IPS-NIHi7 (cell line): ENCODE data around the gene PCDH1.

Experiments
- DNase-seq: peaks from one replicate; pipeline ENCODE4 v3.0.0; 2012; ENCODE audit warnings: mixed read lengths; ENCODE audit errors: extremely low spot score

PCDH1 gene

DNA sequence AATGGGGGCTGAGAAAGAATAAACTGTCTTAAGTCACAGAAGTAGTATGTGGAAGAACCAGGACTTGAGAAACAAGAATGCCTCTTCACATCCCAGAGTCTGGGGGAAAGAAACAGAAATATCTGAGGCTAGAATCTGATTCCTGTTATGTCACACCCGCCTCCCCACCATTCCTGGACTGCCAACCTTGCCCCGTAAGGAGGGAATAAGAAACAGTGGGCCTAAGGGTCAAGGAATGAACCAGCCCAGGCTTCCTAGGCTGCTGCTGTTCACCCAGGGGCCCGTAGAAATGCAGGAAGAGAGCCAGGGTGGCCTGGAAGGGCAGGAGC is 4.3 kb downstream of the PCDH1 start:
- no peak for DNase-seq

GRCh38 chr5:141872496-141873356 is 5.5 kb downstream of the PCDH1 start:
- DNase-seq: no peak

DNA sequence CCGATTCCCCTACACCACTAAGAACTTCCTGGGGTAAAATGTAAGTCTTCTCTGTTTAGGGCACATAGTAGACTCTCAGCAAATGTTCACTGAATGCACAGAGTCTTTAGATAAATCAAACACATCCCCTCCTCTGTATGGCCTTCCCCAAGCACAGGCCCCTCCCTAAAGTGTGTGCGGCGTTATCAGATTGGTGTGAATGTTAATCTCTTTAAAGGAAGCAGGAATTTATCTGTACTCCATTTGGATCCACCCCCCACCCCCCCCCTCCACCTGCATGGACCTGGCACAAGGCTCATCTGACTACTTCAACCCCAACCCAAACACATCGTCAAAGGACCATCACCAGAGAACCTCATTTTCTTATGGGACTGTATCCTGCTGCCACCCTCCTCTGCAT is 6.3 kb downstream of the PCDH1 start:
- DNase-seq: no peak

DNA sequence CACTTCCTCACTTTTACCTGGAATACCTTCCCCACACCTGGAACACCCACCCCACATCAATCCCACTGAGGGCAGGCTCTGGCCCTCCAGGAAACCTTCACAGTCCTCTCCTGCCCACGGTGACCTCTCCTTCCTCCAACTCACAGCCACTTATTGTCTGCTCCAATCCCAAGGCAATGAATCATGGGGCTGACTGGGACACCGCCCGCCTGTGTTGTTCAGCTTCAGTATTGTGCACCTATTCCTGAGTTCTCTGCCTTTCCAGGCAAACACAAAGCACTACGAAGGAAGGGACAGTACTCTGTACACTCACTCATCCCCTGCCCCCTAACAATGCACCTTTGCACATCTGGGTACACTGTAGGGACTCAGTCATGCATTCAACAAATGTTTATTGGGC is 7.3 kb downstream of the PCDH1 start:
- no peak for DNase-seq

- no peak for DNase-seq
Measured at GRCh38 chr5:141870228-141870627, 8.0 kb downstream of the PCDH1 start.

DNA sequence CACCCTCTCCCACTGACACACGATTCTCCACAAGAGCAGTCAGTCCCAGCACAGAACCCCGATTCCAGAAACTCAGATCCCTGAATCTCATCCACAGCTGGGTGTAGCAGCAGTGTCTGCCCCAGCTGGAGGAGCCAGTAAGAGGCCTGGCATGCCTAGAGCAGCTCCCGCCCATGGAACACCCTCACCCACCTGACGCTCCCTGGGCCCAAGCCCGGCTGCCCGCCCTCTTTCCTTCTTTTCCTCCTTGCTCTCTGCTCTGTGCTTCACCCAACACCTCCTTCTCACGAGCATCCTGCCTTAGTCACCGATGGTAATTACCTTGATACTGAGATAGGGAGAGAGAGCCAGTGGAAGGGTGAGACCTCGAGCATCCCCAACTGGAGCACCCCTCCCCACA is 8.7 kb downstream of the PCDH1 start:
- DNase-seq: no peak

GRCh38 chr5:141869040-141869439 is 9.2 kb downstream of the PCDH1 start:
- DNase-seq: no peak

DNA sequence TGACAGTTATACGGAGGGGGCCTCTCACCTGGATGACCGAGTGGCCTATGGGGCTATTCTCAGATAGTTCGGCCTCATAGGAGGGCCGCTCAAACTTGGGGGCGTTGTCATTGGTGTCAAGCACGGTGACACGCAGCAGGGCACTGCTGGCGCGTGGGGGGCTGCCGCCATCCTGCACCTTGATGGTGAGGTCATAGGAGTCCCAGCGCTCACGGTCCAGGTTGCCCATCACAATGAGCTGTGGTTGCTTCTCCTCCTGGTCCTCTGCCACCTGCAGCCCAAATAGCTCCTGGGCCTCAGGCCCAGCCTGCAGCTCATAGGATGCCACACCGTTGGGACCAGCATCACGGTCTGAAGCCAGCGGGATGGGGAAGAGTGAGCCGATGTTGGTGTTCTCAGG is 9.7 kb downstream of the PCDH1 start:
- DNase-seq: no peak

- no peak for DNase-seq
Measured at GRCh38 chr5:141867651-141868050, 10.6 kb downstream of the PCDH1 start.

- DNase-seq: no peak
Measured at GRCh38 chr5:141867139-141867538, 11.1 kb downstream of the PCDH1 start.

DNA sequence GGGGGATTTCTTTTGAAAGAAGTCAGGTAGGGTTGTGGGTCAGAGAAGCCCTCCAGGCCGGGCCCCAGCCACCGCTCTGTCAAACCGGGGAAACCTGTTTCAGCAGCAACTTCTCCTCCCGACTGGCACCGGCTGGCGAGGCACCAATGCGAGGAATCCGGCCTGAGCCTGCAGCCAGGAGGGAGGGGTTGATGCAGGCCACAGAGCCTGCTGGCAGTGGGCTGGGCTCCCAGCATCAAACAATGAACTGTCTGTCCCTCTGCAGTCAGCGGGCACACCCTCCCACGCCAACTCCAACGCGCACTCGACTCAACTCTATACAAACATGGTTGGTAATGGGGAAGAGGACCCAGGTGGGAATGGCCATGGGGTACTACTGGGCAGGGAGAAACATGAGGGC is 12.1 kb downstream of the PCDH1 start:
- DNase-seq: no peak

GRCh38 chr5:141865406-141865805 is 12.8 kb downstream of the PCDH1 start:
- no peak for DNase-seq

GRCh38 chr5:141864371-141865370 is 13.5 kb downstream of the PCDH1 start:
- DNase-seq: no peak

DNA sequence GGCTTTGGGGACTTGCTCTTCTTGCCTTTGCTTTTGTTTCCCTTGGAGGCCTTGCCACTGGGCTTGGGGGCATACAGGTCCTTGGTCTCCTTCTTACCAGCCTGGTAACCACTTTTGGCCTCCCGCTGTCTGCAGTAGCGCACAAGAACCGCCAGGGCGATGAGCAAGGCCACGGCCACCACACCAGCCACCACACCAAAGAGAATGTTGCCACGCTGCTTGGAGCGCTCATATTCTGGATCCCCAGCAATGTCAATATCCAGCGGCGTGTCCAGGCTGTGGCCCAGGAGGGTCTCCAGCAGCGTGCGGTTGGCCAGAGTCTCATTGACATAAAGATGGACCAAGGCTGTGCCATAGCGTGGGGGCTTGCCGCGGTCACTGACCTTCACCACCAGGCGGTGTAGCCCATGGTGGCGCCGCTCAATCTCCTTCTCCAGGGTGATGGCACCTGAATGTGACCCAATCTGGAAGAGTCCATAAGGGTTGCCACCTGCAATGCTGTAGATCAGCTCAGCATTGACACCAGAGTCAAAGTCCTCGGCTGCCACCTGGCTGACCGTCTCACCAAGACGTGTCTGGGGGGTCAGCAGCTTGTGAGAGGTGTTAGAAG is 14.5 kb downstream of the PCDH1 start:
- no peak for DNase-seq

- DNase-seq: no peak
Measured at GRCh38 chr5:141862936-141863543, 15.2 kb downstream of the PCDH1 start.

- DNase-seq: no peak
Measured at GRCh38 chr5:141861194-141861593, 17.0 kb downstream of the PCDH1 start.

GRCh38 chr5:141858079-141858765 is 20.0 kb downstream of the PCDH1 start:
- DNase-seq: peak; percentile 76

GRCh38 chr5:141857226-141857625 is 21.0 kb downstream of the PCDH1 start:
- no peak for DNase-seq

GRCh38 chr5:141856037-141856790 is 22.0 kb downstream of the PCDH1 start:
- DNase-seq: no peak

DNA sequence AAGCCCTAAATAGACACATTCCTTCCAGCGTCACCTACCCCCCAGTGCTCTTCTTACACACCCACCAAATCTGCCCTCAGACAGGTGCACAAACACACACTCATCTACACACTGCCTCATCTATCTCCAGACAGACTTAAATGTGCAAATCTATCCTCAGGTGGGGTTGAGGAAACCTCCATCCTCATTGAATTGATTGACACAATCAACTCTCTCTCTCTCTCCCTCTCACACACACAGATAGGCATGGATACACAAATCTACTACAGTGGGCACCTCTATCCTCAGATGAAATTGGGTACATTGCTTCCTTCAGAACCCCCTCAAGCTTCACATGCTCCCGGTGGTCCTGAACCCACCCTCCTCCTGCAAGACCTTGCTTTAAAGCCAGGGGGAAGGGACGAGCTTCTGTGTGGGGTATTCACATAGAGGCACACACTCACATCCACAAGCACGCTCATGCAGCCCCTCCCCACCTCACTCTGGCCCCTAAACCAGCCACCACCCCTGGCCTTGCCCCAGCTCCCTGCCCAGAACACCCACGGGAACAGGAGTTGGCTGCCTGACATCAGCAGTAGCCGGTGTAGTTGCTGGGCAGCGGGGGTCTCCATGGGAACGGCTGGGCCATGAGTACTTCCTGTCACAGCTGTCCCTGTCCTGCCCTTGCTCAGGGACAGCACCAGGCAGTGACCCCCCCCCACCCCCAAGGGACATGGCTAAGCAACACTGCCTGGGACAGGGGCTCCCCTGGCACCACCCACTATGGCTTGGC is 22.8 kb downstream of the PCDH1 start:
- no peak for DNase-seq
